A549 (cell line): Measurements from ENCODE around the gene SETD2. TPM values are rescaled to one million over a fixed set of nuclear protein-coding genes. Genes with fewer than 3 reads are reported as not detected.

ENCODE experiments used
- ATAC-seq, 2 experiments: fragments of 200-7000 bp in 1 of 2; fragments of >200 bp in 1 of 2; cut with Nextera tagmentation in 1 of 2; cut with Tn5 transposase in 1 of 2; 3 replicates each; pipeline versions ENCODE4 v1.8.0 to v1.9.1; 2018 to 2020; ENCODE audit warnings: mild to moderate bottlenecking in 1 of 2, moderate library complexity in 1 of 2
- CTCF ChIA-PET: fragments of 300-600 bp; sonication (Branson Sonifier 250); formaldehyde crosslinking; extraction: SDS; loops from one replicate; lab custom pipeline; 2021; ENCODE audit warnings: antibody characterized with exemption, inconsistent platforms; lab: Yijun Ruan, JAX
- POLR2A ChIA-PET: fragments of 350-600 bp; formaldehyde crosslinking; extraction: SDS; loops from one replicate; lab custom pipeline; 2021; ENCODE audit warnings: antibody characterized with exemption, inconsistent platforms; lab: Yijun Ruan, JAX
- DNase-seq, 2 experiments: peaks; one replicate each; pipeline versions ENCODE4 v3.0.0 to v3.0.0-alpha.2; 2011 to 2016; ENCODE audit warnings: low read depth in 1 of 2, low spot score in 1 of 2
- FAIRE-seq: peaks from 2 replicates; lab custom pipeline; 2011; peaks lifted over from hg19 to GRCh38; lab: Jason Lieb, UNC
- H3K27ac ChIP-seq, 2 experiments: fragments of >200 bp; sonication (Bioruptor Twin); formaldehyde crosslinking; 3 replicates each; pipeline ENCODE4 v1.5.1; 2016 to 2017
- H3K4me1 ChIP-seq: fragments of >200 bp; sonication (Bioruptor Twin); formaldehyde crosslinking; 3 replicates; pipeline ENCODE4 v1.6.1; 2016
- H3K4me2 ChIP-seq: fragments of >200 bp; sonication (Bioruptor Twin); formaldehyde crosslinking; 3 replicates; pipeline ENCODE4 v1.6.1; 2016
- H3K4me3 ChIP-seq: fragments of >200 bp; sonication (Bioruptor Twin); formaldehyde crosslinking; 3 replicates; pipeline ENCODE4 v1.5.1; 2016
- H3K9me3 ChIP-seq: fragments of >200 bp; sonication (Bioruptor Twin); formaldehyde crosslinking; 3 replicates; pipeline ENCODE4 v1.6.1; 2016
- CEBPB ChIP-seq, 2 experiments: fragments of >200 bp in 1 of 2; sonication (Bioruptor Twin) in 1 of 2; formaldehyde crosslinking in 1 of 2; IDR thresholded peaks; 2 replicates each; pipeline ENCODE4 v1.6.1; 2012 to 2016
- CHD4 ChIP-seq: fragments of 200-600 bp; sonication (generic); IDR thresholded peaks from 2 replicates; pipeline ENCODE4 v1.6.1; 2016; ENCODE audit warnings: antibody characterized with exemption, mild to moderate bottlenecking, borderline replicate concordance
- CTCF ChIP-seq: fragments of >200 bp; sonication (Bioruptor Twin); formaldehyde crosslinking; IDR thresholded peaks from 3 replicates; pipeline ENCODE4 v1.5.1; 2016
- EP300 ChIP-seq, 2 experiments: fragments of >200 bp; sonication (Bioruptor Twin); formaldehyde crosslinking; IDR thresholded peaks; 2 replicates in 1 of 2; 3 replicates in 1 of 2; pipeline ENCODE4 v1.6.1; 2016 to 2017
- FOSB ChIP-seq: fragments of 250-450 bp; sonication (Bioruptor Pico); IDR thresholded peaks from 2 replicates; pipeline ENCODE4 v1.5.0; 2020; ENCODE audit warnings: mild to moderate bottlenecking, moderate library complexity
- JUN ChIP-seq, 2 experiments: fragments of >200 bp; sonication (Bioruptor Twin); formaldehyde crosslinking; IDR thresholded peaks; 2 replicates in 1 of 2; 3 replicates in 1 of 2; pipeline ENCODE4 v1.6.1; 2016 to 2017
- JUNB ChIP-seq: fragments of >200 bp; sonication (Bioruptor Twin); formaldehyde crosslinking; IDR thresholded peaks from 2 replicates; pipeline ENCODE4 v1.6.1; 2016
- MAFK ChIP-seq: fragments of 450-650 bp; IDR thresholded peaks from 2 replicates; pipeline ENCODE4 v1.6.1; 2014; ENCODE audit not compliant: partially characterized antibody
- POLR2A ChIP-seq: IDR thresholded peaks from 2 replicates; pipeline ENCODE4 v1.6.1; 2012; ENCODE audit warnings: mild to moderate bottlenecking, low read length
- TFCP2L1 ChIP-seq: fragments of 250-450 bp; sonication (Bioruptor Pico); IDR thresholded peaks from 2 replicates; pipeline ENCODE4 v1.5.0; 2021; ENCODE audit warnings: mild to moderate bottlenecking
- ZFP36 ChIP-seq: fragments of 450-650 bp; IDR thresholded peaks from 2 replicates; pipeline ENCODE4 v1.6.1; 2014; ENCODE audit warnings: borderline replicate concordance; ENCODE audit not compliant: partially characterized antibody
- WGBS: methylation state at CpG from one replicate; pipeline ENCODE4 v1.1.6; 2017; ENCODE audit errors: missing lambda C conversion rate; 5-methylcytosine and 5-hydroxymethylcytosine counted together
- polyA plus RNA-seq, 4 experiments: library from polyadenylated mRNA; depleted of rRNA in 3 of 4; stranded (reverse); fragments of >200 nt; fragmentation: RNase III in 1 of 4; extraction: RNeasy Plus Mini Kit Qiagen cat#74134 plus additional on column Dnase treatment in 1 of 4; gene quantifications; 2 replicates in 3 of 4; 3 replicates in 1 of 4; pipeline ENCODE4 v1.2.3, GENCODE V29; 2011 to 2017
- small RNA-seq, 6 experiments: library from RNA; depleted of rRNA; stranded (forward); fragments of <200 nt; gene quantifications; one replicate each; pipeline ENCODE3, GENCODE V24; 2012
- TF ChIP-seq, protein P1 (sequence below): fragments of >200 bp; sonication (Bioruptor Twin); formaldehyde crosslinking; IDR thresholded peaks from 2 replicates; pipeline ENCODE4 v1.6.1; 2016
- TF ChIP-seq, protein P2 (sequence below): IDR thresholded peaks from 2 replicates; pipeline ENCODE4 v1.6.1; 2012
- TF ChIP-seq, protein P3 (sequence below): fragments of 200-600 bp; sonication (generic); IDR thresholded peaks from 2 replicates; pipeline ENCODE4 v1.6.1; 2016; ENCODE audit warnings: antibody characterized with exemption, mild to moderate bottlenecking, moderate library complexity

Gene SETD2
- polyA plus RNA-seq, 2 of the 4 experiments (the other 2 are of a cell fraction) = 16.8 to 26.1 TPM

- no peak for FAIRE-seq
- Histone ChIP-seq H3K4me3 (no peak overlapping the region), H3K4me2 (no peak overlapping the region), H3K9me3 (no peaks in the 10 kb centered on the region)
- CTCF ChIA-PET = interaction anchor here (1.2 to 2.0 kb wide), 5 partner anchors 10 to 43 kb away, joined by 3 to 6 read pairs (median 5); partner anchors contain the start of gene NBEAL2
- 93% methylated on average over 5 of the region's 5 CpGs for WGBS
- POLR2A ChIA-PET = interaction anchor here (1.0 kb wide), 1 partner anchor 10 kb away, joined by 5 read pairs; no protein-coding TSS in a partner anchor
- TF ChIP-seq, protein P1, sequence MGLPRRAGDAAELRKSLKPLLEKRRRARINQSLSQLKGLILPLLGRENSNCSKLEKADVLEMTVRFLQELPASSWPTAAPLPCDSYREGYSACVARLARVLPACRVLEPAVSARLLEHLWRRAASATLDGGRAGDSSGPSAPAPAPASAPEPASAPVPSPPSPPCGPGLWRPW = no peak
- TF ChIP-seq EP300 (IDR thresholded peaks at IDR 0.05) = no peak
- TF ChIP-seq, protein P2, sequence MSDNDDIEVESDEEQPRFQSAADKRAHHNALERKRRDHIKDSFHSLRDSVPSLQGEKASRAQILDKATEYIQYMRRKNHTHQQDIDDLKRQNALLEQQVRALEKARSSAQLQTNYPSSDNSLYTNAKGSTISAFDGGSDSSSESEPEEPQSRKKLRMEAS = no peak
- TF ChIP-seq FOSB (CRISPR knock-in tag) = no peak
- no peak for TF ChIP-seq CEBPB (IDR thresholded peaks at IDR 0.05)
- no peak for TF ChIP-seq TFCP2L1 (CRISPR knock-in tag)
- TF ChIP-seq, protein P3, sequence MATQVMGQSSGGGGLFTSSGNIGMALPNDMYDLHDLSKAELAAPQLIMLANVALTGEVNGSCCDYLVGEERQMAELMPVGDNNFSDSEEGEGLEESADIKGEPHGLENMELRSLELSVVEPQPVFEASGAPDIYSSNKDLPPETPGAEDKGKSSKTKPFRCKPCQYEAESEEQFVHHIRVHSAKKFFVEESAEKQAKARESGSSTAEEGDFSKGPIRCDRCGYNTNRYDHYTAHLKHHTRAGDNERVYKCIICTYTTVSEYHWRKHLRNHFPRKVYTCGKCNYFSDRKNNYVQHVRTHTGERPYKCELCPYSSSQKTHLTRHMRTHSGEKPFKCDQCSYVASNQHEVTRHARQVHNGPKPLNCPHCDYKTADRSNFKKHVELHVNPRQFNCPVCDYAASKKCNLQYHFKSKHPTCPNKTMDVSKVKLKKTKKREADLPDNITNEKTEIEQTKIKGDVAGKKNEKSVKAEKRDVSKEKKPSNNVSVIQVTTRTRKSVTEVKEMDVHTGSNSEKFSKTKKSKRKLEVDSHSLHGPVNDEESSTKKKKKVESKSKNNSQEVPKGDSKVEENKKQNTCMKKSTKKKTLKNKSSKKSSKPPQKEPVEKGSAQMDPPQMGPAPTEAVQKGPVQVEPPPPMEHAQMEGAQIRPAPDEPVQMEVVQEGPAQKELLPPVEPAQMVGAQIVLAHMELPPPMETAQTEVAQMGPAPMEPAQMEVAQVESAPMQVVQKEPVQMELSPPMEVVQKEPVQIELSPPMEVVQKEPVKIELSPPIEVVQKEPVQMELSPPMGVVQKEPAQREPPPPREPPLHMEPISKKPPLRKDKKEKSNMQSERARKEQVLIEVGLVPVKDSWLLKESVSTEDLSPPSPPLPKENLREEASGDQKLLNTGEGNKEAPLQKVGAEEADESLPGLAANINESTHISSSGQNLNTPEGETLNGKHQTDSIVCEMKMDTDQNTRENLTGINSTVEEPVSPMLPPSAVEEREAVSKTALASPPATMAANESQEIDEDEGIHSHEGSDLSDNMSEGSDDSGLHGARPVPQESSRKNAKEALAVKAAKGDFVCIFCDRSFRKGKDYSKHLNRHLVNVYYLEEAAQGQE = no peak
- no peak for TF ChIP-seq JUNB
- TF ChIP-seq JUN (IDR thresholded peaks at IDR 0.05) = no peak
- no peak for TF ChIP-seq ZFP36
- no peak for TF ChIP-seq MAFK
- TF ChIP-seq CHD4 = no peak
- TF ChIP-seq CTCF = no peak
- TF ChIP-seq POLR2A = no peak
- TF ChIP-seq, all 56 proteins: peak for 0
- peaks cover 70% of the 10 kb centered on the region for H3K4me1 ChIP-seq
- DNase-seq (no peak), ATAC-seq (peak in 1 of 2 experiments; percentile 12; a peak in 1 of 6 replicates)
- H3K27ac ChIP-seq = peak overlapping the region in 1 of 2 experiments; percentile 64; a peak in 2 of 6 replicates
These were observed 197.1 kb downstream of the SETD2 start for GRCh38 chr3:46966811-46967210.

Small RNA genes within 50 kb of the gene (small RNA-seq; reads per million reads assigned to genes)
- gene MRPL57P3 = 0 reads per million in 6 experiments

Other genes starting within 250 kb of the SETD2 start
- 21.7 and 34.8 TPM in 2 replicates for gene CCDC12, start 187.4 kb downstream of the SETD2 start, polyA plus RNA-seq (2011; rRNA removed)
- gene CCDC12, start 187.4 kb downstream of the SETD2 start, polyA plus RNA-seq (2017; fragmentation: RNase III; extraction: RNeasy Plus Mini Kit Qiagen cat#74134 plus additional on column Dnase treatment) = 74.2 to 81.0 TPM (median 79.2 TPM) in 3 replicates
- gene NBEAL2, start 184.4 kb downstream of the SETD2 start, polyA plus RNA-seq (2011; rRNA removed) = 9.6 and 13.3 TPM in 2 replicates
- gene NBEAL2, start 184.4 kb downstream of the SETD2 start, polyA plus RNA-seq (2017; fragmentation: RNase III; extraction: RNeasy Plus Mini Kit Qiagen cat#74134 plus additional on column Dnase treatment) = 43.4 to 54.0 TPM (median 47.3 TPM) in 3 replicates
- gene KIF9, start 118.7 kb upstream of the SETD2 start, polyA plus RNA-seq (2011; rRNA removed) = 8.9 and 15.5 TPM in 2 replicates
- 12.6 to 16.6 TPM (median 14.0 TPM) in 3 replicates for gene KIF9, start 118.7 kb upstream of the SETD2 start, polyA plus RNA-seq (2017; fragmentation: RNase III; extraction: RNeasy Plus Mini Kit Qiagen cat#74134 plus additional on column Dnase treatment)
- gene KLHL18, start 118.8 kb upstream of the SETD2 start, polyA plus RNA-seq (2011; rRNA removed) = 18.5 and 20.7 TPM in 2 replicates
- 13.6 to 16.2 TPM (median 14.3 TPM) in 3 replicates for gene KLHL18, start 118.8 kb upstream of the SETD2 start, polyA plus RNA-seq (2017; fragmentation: RNase III; extraction: RNeasy Plus Mini Kit Qiagen cat#74134 plus additional on column Dnase treatment)
- gene PTPN23, start 216.9 kb upstream of the SETD2 start, polyA plus RNA-seq (2011; rRNA removed) = 1.5 and 3.1 TPM in 2 replicates
- 16.8 to 21.3 TPM (median 17.3 TPM) in 3 replicates for gene PTPN23, start 216.9 kb upstream of the SETD2 start, polyA plus RNA-seq (2017; fragmentation: RNase III; extraction: RNeasy Plus Mini Kit Qiagen cat#74134 plus additional on column Dnase treatment)